Measurements from ENCODE around the gene RFFL.

The RFFL gene

GRCh38 chr17:34980681-34981537, 82.6 kb downstream of the RFFL start:
- FAIRE-seq (peak; percentile 51), DNase-seq (ENCODE audit: extremely low spot score, insufficient read length, low read depth) (peak; percentile 79)

- FAIRE-seq (peak; percentile 96), DNase-seq (ENCODE audit: extremely low spot score, insufficient read length, low read depth) (peak; percentile 93)
Observed at GRCh38 chr17:34980353-34980680, 83.2 kb downstream of the RFFL start, which contains the start of gene LIG3. Gene LIG3 (plus strand): TSS chr17:34980512. CDS start chr17:34983006, 2,494 bp downstream.

GRCh38 chr17:34979650-34980352, 83.7 kb downstream of the RFFL start:
- FAIRE-seq (no peak), DNase-seq (ENCODE audit: extremely low spot score, insufficient read length, low read depth) (no peak)

DNA sequence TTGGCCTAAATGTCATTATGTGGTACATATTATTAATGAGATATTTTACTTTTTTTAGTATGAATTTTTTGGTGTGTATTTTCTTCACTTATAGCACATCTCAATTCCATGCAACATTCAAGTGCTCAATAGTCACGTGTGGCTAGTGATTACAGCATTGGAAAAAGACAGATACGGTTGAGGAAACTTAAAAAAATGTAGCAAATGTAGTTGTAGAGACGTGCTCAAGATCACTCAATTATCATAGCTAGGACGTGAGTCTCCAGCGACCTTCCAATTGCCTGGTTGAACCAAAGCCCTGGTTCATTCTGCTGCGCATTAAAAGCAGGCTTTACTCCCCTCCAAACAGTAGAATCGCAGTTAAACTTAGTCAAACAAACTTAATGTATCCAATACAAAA, 84.4 kb downstream of the RFFL start:
- no peak for DNase-seq (ENCODE audit: extremely low spot score, insufficient read length, low read depth)
- no peak for FAIRE-seq

- no peak for DNase-seq (ENCODE audit: extremely low spot score, insufficient read length, low read depth)
- FAIRE-seq = no peak
Observed at GRCh38 chr17:34974794-34975785, 88.4 kb downstream of the RFFL start.

- FAIRE-seq = no peak
- no peak for DNase-seq (ENCODE audit: extremely low spot score, insufficient read length, low read depth)
Observed at GRCh38 chr17:34974179-34974578, 89.3 kb downstream of the RFFL start.

DNA sequence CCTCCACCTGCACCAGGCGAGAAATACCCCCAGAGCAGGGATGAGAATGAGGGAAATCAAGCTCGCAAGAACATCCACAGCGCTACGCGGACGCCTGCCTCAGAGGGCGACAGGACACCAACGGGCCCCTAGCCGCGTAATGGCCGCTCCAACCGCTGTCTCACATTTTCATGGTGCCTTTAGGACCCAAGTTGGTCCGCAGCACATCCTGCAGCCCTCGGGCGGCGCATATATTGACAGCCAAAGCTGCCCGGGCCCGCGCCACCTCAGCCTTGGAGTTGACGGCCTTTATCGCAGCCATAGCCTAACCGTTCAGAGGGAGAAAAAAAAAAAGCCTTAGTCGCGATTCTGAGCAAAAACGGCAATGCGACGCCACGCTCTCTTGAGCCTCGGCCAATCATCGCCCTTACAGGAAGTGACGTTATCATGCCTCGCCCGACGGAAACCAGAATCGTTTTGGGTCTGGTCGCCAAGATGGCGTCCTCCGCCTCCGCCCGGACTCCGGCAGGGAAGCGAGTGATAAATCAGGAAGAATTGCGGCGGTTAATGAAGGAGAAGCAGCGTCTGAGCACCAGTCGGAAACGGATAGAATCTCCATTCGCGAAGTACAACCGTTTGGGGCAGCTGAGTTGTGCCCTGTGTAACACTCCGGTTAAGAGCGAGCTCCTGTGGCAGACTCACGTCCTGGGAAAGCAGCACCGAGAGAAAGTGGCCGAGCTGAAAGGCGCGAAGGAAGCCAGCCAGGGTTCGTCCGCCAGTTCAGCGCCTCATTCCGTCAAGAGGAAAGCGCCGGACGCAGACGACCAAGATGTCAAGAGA, 102.2 kb downstream of the RFFL start, which contains the start of the genes CCT6B and ZNF830:
CCT6B (minus strand) TSS at position 368 of the 819 bp plus-strand sequence; CDS start at position 301, 67 bp downstream.
ZNF830 (plus strand) TSS at position 448 of the 819 bp plus-strand sequence; CDS start at position 475, 27 bp downstream.
- DNase-seq (ENCODE audit: extremely low spot score, insufficient read length, low read depth) = peak; percentile 92

DNA sequence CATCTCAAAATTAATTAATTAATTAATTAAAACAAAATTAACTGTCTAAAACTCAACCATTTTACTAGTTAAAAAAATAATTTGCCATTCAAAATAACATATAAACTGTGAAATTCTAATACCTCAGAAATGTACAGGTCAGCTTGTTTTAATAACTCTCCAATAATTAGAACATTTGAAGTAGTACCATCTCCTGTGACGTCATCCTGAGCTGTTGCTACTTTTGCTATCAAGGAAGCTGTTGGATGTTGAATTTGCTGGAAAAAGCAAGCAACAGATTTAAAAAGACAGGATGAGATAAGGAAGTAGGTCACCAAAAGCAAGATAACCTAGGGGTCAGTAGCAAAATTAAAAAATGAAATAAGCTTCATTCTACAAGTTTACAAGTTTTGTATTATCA, 105.1 kb downstream of the RFFL start:
- FAIRE-seq (no peak), DNase-seq (ENCODE audit: extremely low spot score, insufficient read length, low read depth) (no peak)

More for the DNA sequence above, 102.2 kb downstream of the RFFL start, which contains the start of the genes CCT6B and ZNF830:
- FAIRE-seq = peak; percentile 96

Measured in GM18507 (cell line).